ENCODE data around the gene NOL9.

Gene NOL9

GRCh38 chr1:6588893-6589520 lies 34.7 kb upstream of the NOL9 start:
- DNase-seq: peak; percentile 74 to 84

- DNase-seq: no peak
Measured at GRCh38 chr1:6588128-6588892, 34.0 kb upstream of the NOL9 start.

- no peak for DNase-seq
Measured at GRCh38 chr1:6587261-6588005, 33.1 kb upstream of the NOL9 start.

GRCh38 chr1:6586404-6586816 lies 32.1 kb upstream of the NOL9 start:
- DNase-seq: no peak

- DNase-seq: no peak
Measured at GRCh38 chr1:6585841-6586240, 31.5 kb upstream of the NOL9 start.

- DNase-seq: no peak
Measured at GRCh38 chr1:6585081-6585722, 30.9 kb upstream of the NOL9 start.

- no peak for DNase-seq
Measured at GRCh38 chr1:6584126-6585080, 30.1 kb upstream of the NOL9 start.

GRCh38 chr1:6582370-6582769 lies 28.1 kb upstream of the NOL9 start:
- DNase-seq: no peak

- peak in 1 of 2 experiments; percentile 31 for DNase-seq
Measured at GRCh38 chr1:6581561-6582305, 27.4 kb upstream of the NOL9 start.

GRCh38 chr1:6580593-6581409 lies 26.5 kb upstream of the NOL9 start:
- DNase-seq: peak; percentile 44 to 56

- DNase-seq: peak; percentile 31 to 50
Measured at GRCh38 chr1:6580119-6580592, 25.8 kb upstream of the NOL9 start.

GRCh38 chr1:6579374-6580118 lies 25.2 kb upstream of the NOL9 start, which contains the start of gene ZBTB48:
Gene ZBTB48 (plus strand): TSS chr1:6579994. CDS start chr1:6580610, 616 bp downstream.
- DNase-seq: peak; percentile 93 to 95

- DNase-seq: no peak
Measured at GRCh38 chr1:6578624-6579373, 24.5 kb upstream of the NOL9 start.

GRCh38 chr1:6577831-6578525 lies 23.7 kb upstream of the NOL9 start:
- DNase-seq: no peak

GRCh38 chr1:6574818-6575217 lies 20.5 kb upstream of the NOL9 start:
- no peak for DNase-seq

- DNase-seq: no peak
Measured at GRCh38 chr1:6574025-6574620, 19.8 kb upstream of the NOL9 start.

- DNase-seq: no peak
Measured at GRCh38 chr1:6572653-6573383, 18.5 kb upstream of the NOL9 start.
